Ishikawa (cell line): ENCODE measurements around the gene REPS1.

Experiments
- CEBPB ChIP-seq: IDR thresholded peaks from 2 replicates; pipeline ENCODE4 v1.6.1; 2012
- CREB1 ChIP-seq: IDR thresholded peaks from 2 replicates; pipeline ENCODE4 v1.6.1; 2012; ENCODE audit warnings: low read depth
- EGR1 ChIP-seq: IDR thresholded peaks from 2 replicates; pipeline ENCODE4 v1.6.1; 2012
- EP300 ChIP-seq: IDR thresholded peaks from 2 replicates; pipeline ENCODE4 v1.6.1; 2012; ENCODE audit warnings: borderline replicate concordance
- FOXM1 ChIP-seq: IDR thresholded peaks from 2 replicates; pipeline ENCODE4 v1.6.1; 2012; ENCODE audit warnings: low read depth, borderline replicate concordance
- MAX ChIP-seq: IDR thresholded peaks from 2 replicates; pipeline ENCODE4 v1.6.1; 2012
- REST ChIP-seq: IDR thresholded peaks from 2 replicates; pipeline ENCODE4 v1.6.1; 2012; ENCODE audit warnings: low read depth, mild to moderate bottlenecking
- TAF1 ChIP-seq: IDR thresholded peaks from 2 replicates; pipeline ENCODE4 v1.6.1; 2012; ENCODE audit warnings: low read depth, mild to moderate bottlenecking
- TEAD4 ChIP-seq: IDR thresholded peaks from 2 replicates; pipeline ENCODE4 v1.6.1; 2012

DNA sequence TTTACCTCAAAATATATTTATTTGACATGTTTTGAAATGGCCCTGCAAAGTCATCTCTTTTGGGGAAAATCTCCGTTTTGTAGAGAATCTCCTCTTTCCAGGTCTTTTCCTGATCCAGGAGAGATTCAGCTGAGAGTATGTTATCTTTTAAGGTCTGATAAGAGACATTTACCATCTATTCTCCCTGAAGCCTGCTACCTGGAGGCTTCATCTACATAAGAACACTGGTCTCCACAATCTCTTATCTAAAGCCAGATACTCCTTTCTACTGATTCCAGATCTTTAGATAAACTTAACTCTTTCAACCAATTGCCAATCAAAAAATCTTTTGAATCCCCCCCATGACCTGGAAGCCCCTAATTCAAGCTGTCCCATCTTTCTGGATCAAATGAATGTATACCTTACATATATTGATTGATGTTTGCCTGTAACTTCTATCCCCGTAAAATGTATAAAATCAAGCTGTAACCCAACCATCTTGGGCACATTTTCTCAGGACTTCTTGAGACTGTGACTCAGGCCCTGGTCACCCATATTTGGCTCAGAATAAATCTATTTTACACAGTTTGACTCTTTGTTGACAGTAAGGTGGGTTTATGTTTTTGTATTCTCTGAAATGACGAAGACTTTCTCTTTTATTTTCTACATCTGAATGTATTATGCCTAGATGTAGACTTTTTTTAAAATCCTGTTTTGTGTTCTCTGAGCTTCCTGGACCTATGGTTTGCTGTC is 96.6 kb downstream of the REPS1 start:
- TF ChIP-seq CREB1 (no peak), EP300 (no peak), TAF1 (no peak), MAX (no peak), EGR1 (no peak), FOXM1 (no peak), TEAD4 (no peak), CEBPB (no peak), REST (no peak)
